ENCODE measurements around the gene UBE2D3. TPM values are rescaled to one million over a fixed set of nuclear protein-coding genes. Genes with fewer than 3 reads are reported as not detected.

The UBE2D3 gene
- total RNA-seq, 1 donor, result 399 TPM

- no peak for DNase-seq (ENCODE audit: low read depth)
- H3K4me3 ChIP-seq (ENCODE audit: low read depth, low read length), result no peak overlapping the region
- TF ChIP-seq CTCF (IDR thresholded peaks at IDR 0.05; ENCODE audit: insufficient read depth, low read depth, low read length), result no peak
These were observed 68.8 kb downstream of the UBE2D3 start for GRCh38 chr4:102758241-102759160.

- TF ChIP-seq CTCF (IDR thresholded peaks at IDR 0.05; ENCODE audit: insufficient read depth, low read depth, low read length), result no peak
- DNase-seq (ENCODE audit: low read depth), result no peak
- H3K4me3 ChIP-seq (ENCODE audit: low read depth, low read length), result no peak overlapping the region
These were observed 69.7 kb downstream of the UBE2D3 start for GRCh38 chr4:102757681-102758080.

- no peak overlapping the region for H3K4me3 ChIP-seq (ENCODE audit: low read depth, low read length)
- DNase-seq (ENCODE audit: low read depth), result no peak
- TF ChIP-seq CTCF (IDR thresholded peaks at IDR 0.05; ENCODE audit: insufficient read depth, low read depth, low read length), result no peak
These were observed 73.3 kb downstream of the UBE2D3 start for GRCh38 chr4:102754044-102754443.

- no peak for DNase-seq (ENCODE audit: low read depth)
- H3K4me3 ChIP-seq (ENCODE audit: low read depth, low read length), result no peak overlapping the region
These were observed 75.4 kb downstream of the UBE2D3 start for GRCh38 chr4:102751941-102752340.

More at GRCh38 chr4:102751941-102752340, 75.4 kb downstream of the UBE2D3 start:
- no peak for TF ChIP-seq CTCF (IDR thresholded peaks at IDR 0.05; ENCODE audit: insufficient read depth, low read depth, low read length)

Small RNAs within 50 kb of the gene (small RNA-seq; reads per million reads assigned to genes)
- not detected for gene RNU7-151P

Other genes with a start within 250 kb of the UBE2D3 start
- 53.5 and 70.5 TPM in 2 replicates for gene MANBA, start 66.6 kb downstream of the UBE2D3 start, total RNA-seq
- 24.2 and 36.3 TPM in 2 replicates for gene CISD2, start 41.4 kb upstream of the UBE2D3 start, total RNA-seq
- gene SLC9B1, start 192.2 kb upstream of the UBE2D3 start, total RNA-seq, result 0.43 and 0.64 TPM in 2 replicates
- gene SLC9B2, start 249.2 kb upstream of the UBE2D3 start, total RNA-seq, result 15.1 and 20.7 TPM in 2 replicates